GM12878 (cell line): ENCODE results near the gene HNF4A.

Source experiments
- CBX3 ChIP-seq: fragments of 200-600 bp; sonication (generic); IDR thresholded peaks from 2 replicates; pipeline ENCODE4 v1.6.1; 2016; ENCODE audit warnings: low read depth, borderline replicate concordance
- CTCF ChIP-seq, 3 experiments: IDR thresholded peaks in 2 of 3; conservative IDR thresholded peaks in 1 of 3; 2 replicates each; pipeline ENCODE4 v1.5.1; 2011; ENCODE audit warnings: low read depth in 3 of 3, low read length in 3 of 3, mild to moderate bottlenecking in 3 of 3, control low read depth in 2 of 3, moderate library complexity in 2 of 3, inconsistent platforms in 1 of 3, mixed read lengths in 1 of 3; ENCODE audit not compliant: control insufficient read depth in 2 of 3, insufficient read depth in 1 of 3; ENCODE audit errors: extremely low read depth in 1 of 3
- PBX3 ChIP-seq: IDR thresholded peaks from 2 replicates; pipeline ENCODE4 v1.6.1; 2011; ENCODE audit warnings: mild to moderate bottlenecking, low read depth, low read length, moderate library complexity; ENCODE audit not compliant: insufficient replicate concordance
- POLR2A ChIP-seq: IDR thresholded peaks from 2 replicates; pipeline ENCODE4 v1.6.1; 2011; ENCODE audit warnings: low read depth, mild to moderate bottlenecking, low read length
- RCOR1 ChIP-seq: conservative IDR thresholded peaks from 2 replicates; pipeline ENCODE4 v1.6.1; 2012; ENCODE audit warnings: low read depth, low read length, improper control_type of control experiment
- SREBF1 ChIP-seq: IDR thresholded peaks from 2 replicates; pipeline ENCODE4 v1.6.1; 2012; ENCODE audit warnings: mild to moderate bottlenecking, low read length
- SRF ChIP-seq, 2 experiments: IDR thresholded peaks; 2 replicates each; pipeline ENCODE4 v1.6.1; 2011; ENCODE audit warnings: low read depth in 2 of 2, low read length in 2 of 2, mild to moderate bottlenecking in 1 of 2, moderate library complexity in 1 of 2

GRCh38 chr20:44450903-44451450 is 95.5 kb downstream of the HNF4A start:
- TF ChIP-seq SRF (IDR thresholded peaks at IDR 0.05; ENCODE audit: low read depth in 2 of 2, low read length in 2 of 2) (no peak), RCOR1 (no peak), CTCF (IDR thresholded peaks at IDR 0.05 in 2 of 3, conservative IDR thresholded peaks at IDR 0.05 in 1 of 3; ENCODE audit: control insufficient read depth in 2 of 3, extremely low read depth in 1 of 3, insufficient read depth in 1 of 3, low read depth in 3 of 3, low read length in 3 of 3) (no peak), PBX3 (no peak), CBX3 (no peak), POLR2A (no peak), SREBF1 (no peak)
